ENCODE data around the gene PCOLCE2. TPM values are rescaled to one million over a fixed set of nuclear protein-coding genes. Genes with fewer than 3 reads are reported as not detected.
"Not testable (repeated sequence)": the region's sequence is repeated elsewhere in the genome, so short reads cannot be mapped to it uniquely, and the experiment has no call there.

PCOLCE2 gene
- total RNA-seq, 1 experiment from 2014 or later, result 13.5 TPM

DNA sequence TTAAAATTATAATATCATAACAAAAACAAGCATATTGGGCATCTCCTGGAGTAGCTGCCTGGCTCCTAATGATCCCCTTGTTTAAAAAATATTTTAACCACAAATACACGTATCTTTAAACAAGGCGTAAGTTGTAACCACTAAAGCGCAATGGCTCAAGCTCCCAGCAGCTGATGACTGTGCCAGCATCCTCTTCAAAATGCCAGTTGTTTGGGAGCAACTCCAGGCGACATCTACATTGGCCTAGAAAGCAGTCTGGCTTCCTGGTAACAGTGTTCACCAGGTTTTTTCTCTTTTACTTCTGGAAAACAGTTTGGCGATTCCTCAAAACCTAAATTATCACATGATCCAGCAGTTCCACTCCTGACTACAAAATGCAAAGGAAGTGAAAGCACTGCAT is 13.8 kb downstream of the PCOLCE2 start:
- ATAC-seq, result no peak
- TF ChIP-seq SMAD3 (CRISPR knock-in tag; IDR thresholded peaks at IDR 0.05; ENCODE audit: borderline replicate concordance), result no peak
- TF ChIP-seq NR3C1 (CRISPR knock-in tag; conservative IDR thresholded peaks at IDR 0.05; ENCODE audit: low read depth), result no peak
- no peak for TF ChIP-seq KAT7 (CRISPR knock-in tag; IDR thresholded peaks at IDR 0.05; ENCODE audit: borderline replicate concordance)
- TF ChIP-seq USF1 (CRISPR knock-in tag; IDR thresholded peaks at IDR 0.05), result no peak
- TF ChIP-seq NFATC4 (CRISPR knock-in tag; IDR thresholded peaks at IDR 0.05), result no peak
- TF ChIP-seq, protein P1, sequence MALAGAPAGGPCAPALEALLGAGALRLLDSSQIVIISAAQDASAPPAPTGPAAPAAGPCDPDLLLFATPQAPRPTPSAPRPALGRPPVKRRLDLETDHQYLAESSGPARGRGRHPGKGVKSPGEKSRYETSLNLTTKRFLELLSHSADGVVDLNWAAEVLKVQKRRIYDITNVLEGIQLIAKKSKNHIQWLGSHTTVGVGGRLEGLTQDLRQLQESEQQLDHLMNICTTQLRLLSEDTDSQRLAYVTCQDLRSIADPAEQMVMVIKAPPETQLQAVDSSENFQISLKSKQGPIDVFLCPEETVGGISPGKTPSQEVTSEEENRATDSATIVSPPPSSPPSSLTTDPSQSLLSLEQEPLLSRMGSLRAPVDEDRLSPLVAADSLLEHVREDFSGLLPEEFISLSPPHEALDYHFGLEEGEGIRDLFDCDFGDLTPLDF (CRISPR knock-in tag; IDR thresholded peaks at IDR 0.05), result no peak
- TF ChIP-seq HMGA2 (CRISPR knock-in tag; IDR thresholded peaks at IDR 0.05), result no peak
- TF ChIP-seq JAZF1 (CRISPR knock-in tag; IDR thresholded peaks at IDR 0.05), result no peak
- no peak for TF ChIP-seq ZNF232 (CRISPR knock-in tag; IDR thresholded peaks at IDR 0.05)
- no peak for TF ChIP-seq SP1 (CRISPR knock-in tag; conservative IDR thresholded peaks at IDR 0.05)
- H3K9me3 Mint-ChIP-seq, result no peaks in the 10 kb centered on the region
- DNase-seq (ENCODE audit: low spot score), result no peak
- H3K27ac Mint-ChIP-seq, result no peak overlapping the region
- peaks cover 11% of the 10 kb centered on the region for H3K4me1 Mint-ChIP-seq
- H3K27me3 Mint-ChIP-seq (ENCODE audit: low read depth), result no peaks in the 10 kb centered on the region
- no peak overlapping the region for H3K4me3 Mint-ChIP-seq
- H3K36me3 Mint-ChIP-seq, result no peaks in the 10 kb centered on the region
- POLR2A ChIA-PET, result no interaction called here
- CTCF ChIA-PET, result no interaction called here

DNA sequence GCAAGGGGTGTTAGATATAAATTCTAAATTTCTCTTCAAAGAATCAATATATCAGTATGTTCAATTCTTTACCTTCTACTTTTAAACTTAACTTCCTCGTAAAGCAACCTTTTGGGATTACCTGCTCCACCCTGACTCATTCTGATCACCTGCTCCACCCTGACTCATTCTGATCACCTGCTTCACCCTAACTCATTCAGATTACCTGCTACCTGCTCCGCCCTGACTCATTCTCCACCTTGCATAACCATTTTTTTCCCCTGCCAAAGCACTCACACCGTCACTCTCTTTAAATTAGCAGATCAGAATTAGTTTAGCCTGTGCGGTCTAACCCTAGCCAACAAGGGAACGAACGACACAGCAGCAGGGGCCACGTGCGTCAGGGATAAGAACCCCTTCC is 20.5 kb downstream of the PCOLCE2 start:
- H3K27me3 Mint-ChIP-seq (ENCODE audit: low read depth); H3K9me3 Mint-ChIP-seq; DNase-seq (ENCODE audit: low spot score); H3K27ac Mint-ChIP-seq; H3K4me3 Mint-ChIP-seq; H3K36me3 Mint-ChIP-seq; ATAC-seq; CTCF ChIA-PET; POLR2A ChIA-PET: not testable (repeated sequence)
- H3K4me1 Mint-ChIP-seq, result peaks cover 44% of the 10 kb centered on the region

DNA sequence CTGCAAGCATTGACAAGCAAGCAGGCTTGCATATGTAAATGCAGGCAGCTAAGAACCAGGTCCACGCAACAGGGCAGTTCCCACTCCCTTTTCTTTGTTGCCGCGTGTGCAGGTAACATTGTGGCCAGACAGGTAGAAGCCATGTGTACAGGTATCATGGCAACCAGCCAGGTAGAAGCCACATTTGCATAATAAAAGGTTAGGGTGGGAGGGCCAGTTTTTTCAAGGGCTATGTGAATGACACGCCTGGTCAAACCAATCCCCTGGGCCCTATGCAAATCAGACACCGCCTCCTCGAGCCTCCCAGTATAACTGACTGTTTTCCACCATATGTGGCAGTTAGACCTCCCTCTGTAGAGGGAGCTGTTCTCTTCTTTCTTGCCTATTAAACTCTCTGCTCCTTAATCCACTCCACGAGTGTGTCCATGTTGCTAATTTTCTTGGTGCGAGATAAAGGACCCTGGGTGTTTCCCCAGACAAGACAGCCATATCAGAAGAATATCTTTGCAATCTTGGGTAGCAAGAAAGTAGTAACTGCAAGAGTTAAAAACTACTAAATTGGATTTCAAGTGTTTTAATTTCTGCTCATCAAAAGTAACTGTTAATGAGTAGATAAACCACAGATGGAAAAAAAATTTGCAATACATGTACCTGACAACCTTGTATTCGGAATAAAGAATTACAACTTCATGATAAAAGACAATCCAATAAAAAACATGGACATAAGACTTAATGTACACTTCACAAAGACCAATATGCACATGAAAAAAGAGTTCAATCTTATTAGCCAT is 21.8 kb downstream of the PCOLCE2 start:
- no peaks in the 10 kb centered on the region for H3K27me3 Mint-ChIP-seq (ENCODE audit: low read depth)
- H3K9me3 Mint-ChIP-seq, result peaks cover 8% of the 10 kb centered on the region
- peak overlapping the region; percentile 19; the same call in 1 of the 2 replicates for H3K4me3 Mint-ChIP-seq
- ATAC-seq (peak; percentile 93), DNase-seq (ENCODE audit: low spot score) (peak; percentile 86)
- peaks cover 55% of the 10 kb centered on the region for H3K4me1 Mint-ChIP-seq
- CTCF ChIA-PET, result interaction anchor here (0.6 to 2.6 kb wide), 11 partner anchors 10 to 129 kb away, joined by 3 to 10 read pairs (median 4); no protein-coding TSS in a partner anchor
- H3K36me3 Mint-ChIP-seq, result no peaks in the 10 kb centered on the region
- TF ChIP-seq MAX (CRISPR knock-in tag; IDR thresholded peaks at IDR 0.05) (0 out of 2 replicates have a peak, but pooled peaks have one; percentile 53), HMGXB4 (CRISPR knock-in tag; IDR thresholded peaks at IDR 0.05) (no peak), SP1 (CRISPR knock-in tag; conservative IDR thresholded peaks at IDR 0.05) (peak; percentile 66)
- POLR2A ChIA-PET, result interaction anchor here (1.5 kb wide), 1 partner anchor 21 kb away, joined by 5 read pairs; the partner anchor contains the start of gene PCOLCE2
- H3K27ac Mint-ChIP-seq, result peak overlapping the region; percentile 58
